ENCODE data around the gene DEDD. TPM values are rescaled to one million over a fixed set of nuclear protein-coding genes. Genes with fewer than 3 reads are reported as not detected.

Gene DEDD
- total and polyA plus RNA-seq, 2 of the 13 experiments (the other 11 are each of a cell fraction or from before 2014, with no cell fraction given), result 12.6 to 27.8 TPM

DNA sequence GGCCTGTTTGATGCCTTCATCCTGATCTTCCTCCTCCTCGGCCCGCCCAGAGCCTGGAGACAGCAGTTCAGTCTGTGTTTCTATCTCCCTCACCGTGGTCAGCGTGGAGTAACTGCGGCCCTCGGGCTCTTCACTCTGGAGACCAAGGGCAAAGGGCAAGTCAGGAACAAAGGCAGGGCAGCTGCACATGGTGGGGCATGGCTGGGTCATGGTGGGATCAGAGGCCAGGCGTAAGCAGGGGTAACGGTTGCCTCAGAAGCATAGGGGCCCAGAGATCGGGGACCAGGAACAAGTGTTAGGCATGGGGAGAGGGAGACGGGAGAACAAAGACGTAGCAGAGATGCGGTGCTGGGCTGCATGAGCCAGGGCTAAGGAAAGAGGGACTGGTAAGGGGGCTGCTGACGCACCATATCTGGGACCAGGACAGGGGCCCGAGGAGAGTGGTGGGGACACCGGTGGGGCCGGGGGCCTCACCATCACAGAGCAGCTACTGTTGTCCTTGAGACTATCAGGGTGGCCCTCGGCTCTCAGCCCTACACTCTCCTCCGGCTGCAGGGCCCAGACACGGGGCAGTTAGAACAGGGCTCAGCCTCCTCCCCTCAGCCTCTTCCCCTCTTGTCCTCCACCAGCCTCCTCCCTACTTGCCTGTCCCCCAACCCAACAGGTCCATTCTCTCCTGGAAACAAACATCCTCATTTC, 59.6 kb downstream of the DEDD start (continued):
- no peak for TF ChIP-seq NFAT5 (CRISPR knock-in tag; IDR thresholded peaks at IDR 0.05)
- TF ChIP-seq SOX5 (CRISPR knock-in tag; IDR thresholded peaks at IDR 0.05; ENCODE audit: borderline replicate concordance), result peak; percentile 24; the same call in 1 of the 2 replicates
- TF ChIP-seq ZNF709 (CRISPR knock-in tag; IDR thresholded peaks at IDR 0.05), result 0 out of 2 replicates have a peak, but pooled peaks have one; percentile 29
- no peak for TF ChIP-seq GPN1 (CRISPR knock-in tag; IDR thresholded peaks at IDR 0.05; ENCODE audit: borderline replicate concordance)
- no peak for TF ChIP-seq ZNF160 (CRISPR knock-in tag; IDR thresholded peaks at IDR 0.05)
- peak; percentile 87 for TF ChIP-seq ZNF770 (CRISPR knock-in tag; IDR thresholded peaks at IDR 0.05)
- peak; percentile 60; the same call in 1 of the 2 replicates for TF ChIP-seq NR2F6 (IDR thresholded peaks at IDR 0.05)
- TF ChIP-seq NR2F6 (CRISPR knock-in tag; IDR thresholded peaks at IDR 0.05), result peak; percentile 58; the same call in 1 of the 2 replicates
- TF ChIP-seq ZNF296 (CRISPR knock-in tag; conservative IDR thresholded peaks at IDR 0.05), result peak; percentile 24; the same call in 1 of the 2 replicates
- TF ChIP-seq SNAPC5 (CRISPR knock-in tag; IDR thresholded peaks at IDR 0.05; ENCODE audit: borderline replicate concordance), result no peak
- TF ChIP-seq MXD3 (CRISPR knock-in tag; IDR thresholded peaks at IDR 0.05), result 0 out of 2 replicates have a peak, but pooled peaks have one; percentile 9
- 0 out of 2 replicates have a peak, but pooled peaks have one; percentile 14 for TF ChIP-seq RBFOX2 (IDR thresholded peaks at IDR 0.05; ENCODE audit: low read depth, low read length)
- 0 out of 2 replicates have a peak, but pooled peaks have one; percentile 37 for TF ChIP-seq ZNF432 (CRISPR knock-in tag; IDR thresholded peaks at IDR 0.05; ENCODE audit: borderline replicate concordance)
- 0 out of 2 replicates have a peak, but pooled peaks have one; percentile 18 for TF ChIP-seq CAMTA2 (CRISPR knock-in tag; IDR thresholded peaks at IDR 0.05; ENCODE audit: borderline replicate concordance)
- TF ChIP-seq NR2F2 (IDR thresholded peaks at IDR 0.05; ENCODE audit: borderline replicate concordance, low read depth), result 0 out of 2 replicates have a peak, but pooled peaks have one; percentile 19
- no peak for TF ChIP-seq NONO (IDR thresholded peaks at IDR 0.05)
- TF ChIP-seq NONO (CRISPR knock-in tag; conservative IDR thresholded peaks at IDR 0.05), result no peak
- peak; percentile 81; the same call in 1 of the 2 replicates for TF ChIP-seq DMAP1 (CRISPR knock-in tag; IDR thresholded peaks at IDR 0.05)
- peak; percentile 49 for TF ChIP-seq ZFY (CRISPR knock-in tag; IDR thresholded peaks at IDR 0.05)
- TF ChIP-seq SIN3B (IDR thresholded peaks at IDR 0.05; ENCODE audit: low read length), result no peak
- 0 out of 4 replicates have a peak, but pooled peaks of 1 of the 2 experiments have one; percentile 3 for TF ChIP-seq POLR2A (IDR thresholded peaks at IDR 0.05; ENCODE audit: insufficient read depth in 1 of 2, low read depth in 2 of 2, low read length in 2 of 2)
- TF ChIP-seq ZFAT (CRISPR knock-in tag; conservative IDR thresholded peaks at IDR 0.05), result no peak
- 0 out of 2 replicates have a peak, but pooled peaks have one; percentile 31 for TF ChIP-seq ZMYM4 (CRISPR knock-in tag; IDR thresholded peaks at IDR 0.05)
- no peak for TF ChIP-seq RFX5 (IDR thresholded peaks at IDR 0.05; ENCODE audit: low read depth, low read length)
- TF ChIP-seq PHF5A (CRISPR knock-in tag; IDR thresholded peaks at IDR 0.05; ENCODE audit: low read depth, unreplicated experiment), result no peak

Data from HepG2 (cell line).